DLD1 (cell line): Measurements from ENCODE around the gene SOX8.

ENCODE experiments used
- in situ Hi-C: cut with HindIII; loops from 2 replicates; pipeline ENCODE4 v1.10.0; 2017; ENCODE audit warnings: low sequenced_read_pairs

Gene SOX8

GRCh38 chr16:971981-972315 is 9.6 kb upstream of the SOX8 start:
- in situ Hi-C loops = no loop called here

GRCh38 chr16:972316-973002 is 9.1 kb upstream of the SOX8 start:
- in situ Hi-C loops = no loop called here

- in situ Hi-C loops = no loop called here
Measured at GRCh38 chr16:973366-973765, 8.2 kb upstream of the SOX8 start.

GRCh38 chr16:974001-974601 is 7.5 kb upstream of the SOX8 start:
- in situ Hi-C loops = no loop called here

- in situ Hi-C loops = loop anchor here (25.0 kb wide), 1 partner anchor 163 kb away; no protein-coding TSS in a partner anchor
Measured at GRCh38 chr16:974611-975261, 6.8 kb upstream of the SOX8 start.

- in situ Hi-C loops = loop anchor here (25.0 kb wide), 1 partner anchor 162 kb away; no protein-coding TSS in a partner anchor
Measured at GRCh38 chr16:975291-975690, 6.3 kb upstream of the SOX8 start.

- in situ Hi-C loops = loop anchor here (25.0 kb wide), 1 partner anchor 161 kb away; no protein-coding TSS in a partner anchor
Measured at GRCh38 chr16:976389-976931, 5.1 kb upstream of the SOX8 start.

- in situ Hi-C loops = loop anchor here (25.0 kb wide), 1 partner anchor 160 kb away; no protein-coding TSS in a partner anchor
Measured at GRCh38 chr16:977081-977701, 4.4 kb upstream of the SOX8 start.

GRCh38 chr16:977896-978295 is 3.7 kb upstream of the SOX8 start:
- in situ Hi-C loops = loop anchor here (25.0 kb wide), 1 partner anchor 159 kb away; no protein-coding TSS in a partner anchor

- in situ Hi-C loops = loop anchor here (25.0 kb wide), 1 partner anchor 159 kb away; no protein-coding TSS in a partner anchor
Measured at GRCh38 chr16:978403-978802, 3.2 kb upstream of the SOX8 start.

GRCh38 chr16:979147-979546 is 2.4 kb upstream of the SOX8 start:
- in situ Hi-C loops = loop anchor here (25.0 kb wide), 1 partner anchor 158 kb away; no protein-coding TSS in a partner anchor

- in situ Hi-C loops = loop anchor here (25.0 kb wide), 1 partner anchor 157 kb away; no protein-coding TSS in a partner anchor
Measured at GRCh38 chr16:979859-980594, 1.5 kb upstream of the SOX8 start.

- in situ Hi-C loops = loop anchor here (25.0 kb wide), 1 partner anchor 157 kb away; no protein-coding TSS in a partner anchor
Measured at GRCh38 chr16:980595-980854, 1.0 kb upstream of the SOX8 start.

- in situ Hi-C loops = loop anchor here (25.0 kb wide), 1 partner anchor 155 kb away; no protein-coding TSS in a partner anchor
Measured at GRCh38 chr16:982145-983043, 824 bp downstream of the SOX8 start.

- in situ Hi-C loops = loop anchor here (25.0 kb wide), 1 partner anchor 154 kb away; no protein-coding TSS in a partner anchor
Measured at GRCh38 chr16:983044-984030, 1.8 kb downstream of the SOX8 start.

- in situ Hi-C loops = loop anchor here (25.0 kb wide), 1 partner anchor 153 kb away; no protein-coding TSS in a partner anchor
Measured at GRCh38 chr16:984121-984694, 2.6 kb downstream of the SOX8 start.

- in situ Hi-C loops = loop anchor here (25.0 kb wide), 1 partner anchor 152 kb away; no protein-coding TSS in a partner anchor
Measured at GRCh38 chr16:984736-985636, 3.4 kb downstream of the SOX8 start.
